ENCODE measurements around the gene SPEG. TPM values are rescaled to one million over a fixed set of nuclear protein-coding genes. Genes with fewer than 3 reads are reported as not detected.

SPEG gene
- total and polyA plus RNA-seq, 2 of the 13 experiments (the other 11 are each of a cell fraction or from before 2014, with no cell fraction given), result 0.18 to 0.24 TPM

DNA sequence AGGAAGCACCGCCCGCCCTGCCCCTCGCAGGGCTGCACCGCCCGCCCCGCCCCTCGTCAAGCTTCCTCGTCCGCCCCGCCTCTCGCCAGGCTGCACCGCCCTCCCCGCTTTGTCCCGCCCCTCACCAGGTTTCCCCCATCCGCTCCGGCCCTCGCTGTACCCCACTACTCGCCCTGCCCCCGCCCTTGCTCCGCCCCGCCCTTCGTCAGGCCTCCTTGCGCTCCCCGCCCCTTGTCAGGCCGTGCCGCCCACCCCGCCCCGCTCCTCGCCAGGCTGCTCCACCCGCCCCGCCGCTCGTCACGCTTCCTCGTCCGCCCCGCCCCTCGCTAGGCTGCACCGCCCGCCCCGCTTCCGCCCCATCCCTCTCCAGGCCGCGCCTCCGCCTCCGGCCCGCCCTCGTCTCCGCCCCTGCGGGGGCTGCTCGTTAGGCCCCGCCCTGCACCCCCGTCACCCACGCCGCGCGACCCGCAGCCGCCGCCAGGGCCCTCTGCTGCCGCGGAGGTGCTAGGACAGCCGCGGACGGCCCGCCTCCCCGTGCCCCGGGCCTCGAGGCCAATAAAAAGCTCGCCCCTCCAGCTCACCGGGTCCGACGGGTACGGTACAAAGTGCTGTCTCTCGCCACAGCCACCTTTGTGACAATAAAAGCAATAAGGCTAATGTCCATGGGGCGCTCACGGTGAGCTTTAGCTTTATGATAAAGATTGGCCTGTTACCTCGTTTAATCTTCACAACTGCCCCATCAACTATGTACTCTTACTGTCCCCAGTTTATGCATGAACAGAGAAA, 46.3 kb upstream of the SPEG start (continued):
- TF ChIP-seq, protein P1, sequence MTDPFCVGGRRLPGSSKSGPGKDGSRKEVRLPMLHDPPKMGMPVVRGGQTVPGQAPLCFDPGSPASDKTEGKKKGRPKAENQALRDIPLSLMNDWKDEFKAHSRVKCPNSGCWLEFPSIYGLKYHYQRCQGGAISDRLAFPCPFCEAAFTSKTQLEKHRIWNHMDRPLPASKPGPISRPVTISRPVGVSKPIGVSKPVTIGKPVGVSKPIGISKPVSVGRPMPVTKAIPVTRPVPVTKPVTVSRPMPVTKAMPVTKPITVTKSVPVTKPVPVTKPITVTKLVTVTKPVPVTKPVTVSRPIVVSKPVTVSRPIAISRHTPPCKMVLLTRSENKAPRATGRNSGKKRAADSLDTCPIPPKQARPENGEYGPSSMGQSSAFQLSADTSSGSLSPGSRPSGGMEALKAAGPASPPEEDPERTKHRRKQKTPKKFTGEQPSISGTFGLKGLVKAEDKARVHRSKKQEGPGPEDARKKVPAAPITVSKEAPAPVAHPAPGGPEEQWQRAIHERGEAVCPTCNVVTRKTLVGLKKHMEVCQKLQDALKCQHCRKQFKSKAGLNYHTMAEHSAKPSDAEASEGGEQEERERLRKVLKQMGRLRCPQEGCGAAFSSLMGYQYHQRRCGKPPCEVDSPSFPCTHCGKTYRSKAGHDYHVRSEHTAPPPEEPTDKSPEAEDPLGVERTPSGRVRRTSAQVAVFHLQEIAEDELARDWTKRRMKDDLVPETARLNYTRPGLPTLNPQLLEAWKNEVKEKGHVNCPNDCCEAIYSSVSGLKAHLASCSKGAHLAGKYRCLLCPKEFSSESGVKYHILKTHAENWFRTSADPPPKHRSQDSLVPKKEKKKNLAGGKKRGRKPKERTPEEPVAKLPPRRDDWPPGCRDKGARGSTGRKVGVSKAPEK (CRISPR knock-in tag; IDR thresholded peaks at IDR 0.05; ENCODE audit: borderline replicate concordance), result 0 out of 2 replicates have a peak, but pooled peaks have one; percentile 18
- TF ChIP-seq, protein P2, sequence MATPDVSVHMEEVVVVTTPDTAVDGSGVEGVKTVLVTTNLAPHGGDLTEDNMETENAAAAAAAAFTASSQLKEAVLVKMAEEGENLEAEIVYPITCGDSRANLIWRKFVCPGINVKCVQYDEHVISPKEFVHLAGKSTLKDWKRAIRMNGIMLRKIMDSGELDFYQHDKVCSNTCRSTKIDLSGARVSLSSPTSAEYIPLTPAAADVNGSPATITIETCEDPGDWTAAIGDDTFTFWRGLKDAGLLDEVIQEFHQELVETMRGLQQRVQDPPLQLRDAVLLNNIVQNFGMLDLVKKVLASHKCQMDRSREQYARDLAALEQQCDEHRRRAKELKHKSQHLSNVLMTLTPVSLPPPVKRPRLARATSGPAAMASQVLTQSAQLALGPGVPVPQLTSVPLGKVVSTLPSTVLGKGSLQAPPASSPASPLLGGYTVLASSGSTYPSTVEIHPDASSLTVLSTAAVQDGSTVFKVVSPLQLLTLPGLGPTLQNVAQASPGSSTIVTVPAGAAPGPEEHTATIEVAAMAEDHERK (CRISPR knock-in tag; IDR thresholded peaks at IDR 0.05; ENCODE audit: low read depth), result no peak
- TF ChIP-seq FOXA1 (IDR thresholded peaks at IDR 0.05), result no peak
- 0 out of 2 replicates have a peak, but pooled peaks have one; percentile 5 for TF ChIP-seq FOXA1 (CRISPR knock-in tag; IDR thresholded peaks at IDR 0.05)
- 0 out of 2 replicates have a peak, but pooled peaks have one; percentile 51 for TF ChIP-seq ZNF337 (CRISPR knock-in tag; IDR thresholded peaks at IDR 0.05; ENCODE audit: borderline replicate concordance, low read depth)
- TF ChIP-seq ZC3H13 (CRISPR knock-in tag; IDR thresholded peaks at IDR 0.05), result peak; percentile 23; the same call in 1 of the 2 replicates
- TF ChIP-seq ZMYM2 (CRISPR knock-in tag; IDR thresholded peaks at IDR 0.05), result peak; percentile 58
- TF ChIP-seq ETV6 (CRISPR knock-in tag; conservative IDR thresholded peaks at IDR 0.05), result peak; percentile 63; the same call in 1 of the 2 replicates
- TF ChIP-seq, protein P3, sequence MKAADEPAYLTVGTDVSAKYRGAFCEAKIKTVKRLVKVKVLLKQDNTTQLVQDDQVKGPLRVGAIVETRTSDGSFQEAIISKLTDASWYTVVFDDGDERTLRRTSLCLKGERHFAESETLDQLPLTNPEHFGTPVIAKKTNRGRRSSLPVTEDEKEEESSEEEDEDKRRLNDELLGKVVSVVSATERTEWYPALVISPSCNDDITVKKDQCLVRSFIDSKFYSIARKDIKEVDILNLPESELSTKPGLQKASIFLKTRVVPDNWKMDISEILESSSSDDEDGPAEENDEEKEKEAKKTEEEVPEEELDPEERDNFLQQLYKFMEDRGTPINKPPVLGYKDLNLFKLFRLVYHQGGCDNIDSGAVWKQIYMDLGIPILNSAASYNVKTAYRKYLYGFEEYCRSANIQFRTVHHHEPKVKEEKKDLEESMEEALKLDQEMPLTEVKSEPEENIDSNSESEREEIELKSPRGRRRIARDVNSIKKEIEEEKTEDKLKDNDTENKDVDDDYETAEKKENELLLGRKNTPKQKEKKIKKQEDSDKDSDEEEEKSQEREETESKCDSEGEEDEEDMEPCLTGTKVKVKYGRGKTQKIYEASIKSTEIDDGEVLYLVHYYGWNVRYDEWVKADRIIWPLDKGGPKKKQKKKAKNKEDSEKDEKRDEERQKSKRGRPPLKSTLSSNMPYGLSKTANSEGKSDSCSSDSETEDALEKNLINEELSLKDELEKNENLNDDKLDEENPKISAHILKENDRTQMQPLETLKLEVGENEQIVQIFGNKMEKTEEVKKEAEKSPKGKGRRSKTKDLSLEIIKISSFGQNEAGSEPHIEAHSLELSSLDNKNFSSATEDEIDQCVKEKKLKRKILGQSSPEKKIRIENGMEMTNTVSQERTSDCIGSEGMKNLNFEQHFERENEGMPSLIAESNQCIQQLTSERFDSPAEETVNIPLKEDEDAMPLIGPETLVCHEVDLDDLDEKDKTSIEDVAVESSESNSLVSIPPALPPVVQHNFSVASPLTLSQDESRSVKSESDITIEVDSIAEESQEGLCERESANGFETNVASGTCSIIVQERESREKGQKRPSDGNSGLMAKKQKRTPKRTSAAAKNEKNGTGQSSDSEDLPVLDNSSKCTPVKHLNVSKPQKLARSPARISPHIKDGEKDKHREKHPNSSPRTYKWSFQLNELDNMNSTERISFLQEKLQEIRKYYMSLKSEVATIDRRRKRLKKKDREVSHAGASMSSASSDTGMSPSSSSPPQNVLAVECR (CRISPR knock-in tag; IDR thresholded peaks at IDR 0.05; ENCODE audit: borderline replicate concordance), result peak; percentile 74; the same call in 1 of the 2 replicates
- TF ChIP-seq, protein P4, sequence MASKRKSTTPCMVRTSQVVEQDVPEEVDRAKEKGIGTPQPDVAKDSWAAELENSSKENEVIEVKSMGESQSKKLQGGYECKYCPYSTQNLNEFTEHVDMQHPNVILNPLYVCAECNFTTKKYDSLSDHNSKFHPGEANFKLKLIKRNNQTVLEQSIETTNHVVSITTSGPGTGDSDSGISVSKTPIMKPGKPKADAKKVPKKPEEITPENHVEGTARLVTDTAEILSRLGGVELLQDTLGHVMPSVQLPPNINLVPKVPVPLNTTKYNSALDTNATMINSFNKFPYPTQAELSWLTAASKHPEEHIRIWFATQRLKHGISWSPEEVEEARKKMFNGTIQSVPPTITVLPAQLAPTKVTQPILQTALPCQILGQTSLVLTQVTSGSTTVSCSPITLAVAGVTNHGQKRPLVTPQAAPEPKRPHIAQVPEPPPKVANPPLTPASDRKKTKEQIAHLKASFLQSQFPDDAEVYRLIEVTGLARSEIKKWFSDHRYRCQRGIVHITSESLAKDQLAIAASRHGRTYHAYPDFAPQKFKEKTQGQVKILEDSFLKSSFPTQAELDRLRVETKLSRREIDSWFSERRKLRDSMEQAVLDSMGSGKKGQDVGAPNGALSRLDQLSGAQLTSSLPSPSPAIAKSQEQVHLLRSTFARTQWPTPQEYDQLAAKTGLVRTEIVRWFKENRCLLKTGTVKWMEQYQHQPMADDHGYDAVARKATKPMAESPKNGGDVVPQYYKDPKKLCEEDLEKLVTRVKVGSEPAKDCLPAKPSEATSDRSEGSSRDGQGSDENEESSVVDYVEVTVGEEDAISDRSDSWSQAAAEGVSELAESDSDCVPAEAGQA (IDR thresholded peaks at IDR 0.05; ENCODE audit: low read depth), result peak; percentile 39; the same call in 1 of the 2 replicates
- TF ChIP-seq, protein P4 (CRISPR knock-in tag; IDR thresholded peaks at IDR 0.05; ENCODE audit: borderline replicate concordance), result no peak
